ENCODE results near the gene FGF1. TPM values are rescaled to one million over a fixed set of nuclear protein-coding genes. Genes with fewer than 3 reads are reported as not detected.

FGF1 gene
- total RNA-seq, 1 experiment from 2014 or later: 3.2 TPM

- no peak overlapping the region for H2BK20ac ChIP-seq (ENCODE audit: low read depth, low read length, poor library complexity, severe bottlenecking)
- no peaks in the 10 kb centered on the region for H3K27me3 ChIP-seq (ENCODE audit: insufficient read depth, low read length)
- no peaks in the 10 kb centered on the region for H4K20me1 ChIP-seq (ENCODE audit: control insufficient read depth, insufficient read depth, insufficient read length)
- H3T11ph ChIP-seq (ENCODE audit: low read length): no peak overlapping the region
- H2AK5ac ChIP-seq (ENCODE audit: insufficient read length, low read length): no peak overlapping the region
- no peak overlapping the region for H2AFZ ChIP-seq (ENCODE audit: low read length)
- H3K23me2 ChIP-seq (ENCODE audit: insufficient read length, low read depth, low read length, poor library complexity, severe bottlenecking): no peaks in the 10 kb centered on the region
- no peak overlapping the region for H3K23ac ChIP-seq (ENCODE audit: insufficient read length, low read depth, low read length)
- WGBS (ENCODE audit: extremely low coverage, insufficient read length, low lambda C conversion rate): no CpG with 5 or more reads among the region's 8 CpGs
- no peaks in the 10 kb centered on the region; the same call in 1 of the 2 replicates for H3K27me3 Mint-ChIP-seq (ENCODE audit: low read depth)
- H3K4me2 ChIP-seq (ENCODE audit: insufficient read depth, insufficient read length, low read length): no peak overlapping the region
- peak; percentile 84 for DNase-seq
- no peaks in the 10 kb centered on the region for H3K4me1 ChIP-seq (ENCODE audit: insufficient read depth, low read length)
- no peaks in the 10 kb centered on the region for H3K79me2 ChIP-seq (ENCODE audit: insufficient read depth, low read length)
- H3K9me3 Mint-ChIP-seq: no peaks in the 10 kb centered on the region
- no peak overlapping the region for H3K4me3 Mint-ChIP-seq
- no peak overlapping the region for H3K27ac Mint-ChIP-seq
- H2BK5ac ChIP-seq (ENCODE audit: insufficient read length, low read length): no peak overlapping the region
- H3K27ac ChIP-seq (ENCODE audit: insufficient read length, low read depth, low read length): no peak overlapping the region
- no peak overlapping the region for H4K5ac ChIP-seq (ENCODE audit: insufficient read length, low read depth, low read length)
- no peak overlapping the region for H3K56ac ChIP-seq (ENCODE audit: insufficient read length, low read depth, low read length)
- H3K9ac ChIP-seq (ENCODE audit: extremely low read depth, insufficient read length, low read length): no peak overlapping the region
- H2BK120ac ChIP-seq (ENCODE audit: low read depth, low read length, poor library complexity, severe bottlenecking): no peak overlapping the region
- no peak overlapping the region for H2BK12ac ChIP-seq (ENCODE audit: insufficient read length, low read depth, low read length)
- no peak overlapping the region for H4K8ac ChIP-seq (replicated peaks; ENCODE audit: insufficient read length, low read depth, low read length)
- TF ChIP-seq CTCF (conservative IDR thresholded peaks at IDR 0.05): peak; percentile 89
- H3K79me1 ChIP-seq (ENCODE audit: insufficient read depth, low read depth, low read length, poor library complexity, severe bottlenecking): no peaks in the 10 kb centered on the region
- no peak overlapping the region for H2BK15ac ChIP-seq (ENCODE audit: low read depth, low read length)
- no peak overlapping the region for H3K4ac ChIP-seq (ENCODE audit: low read depth, low read length)
- peaks cover 10 to 11% of the 10 kb centered on the region in 2 experiments; a peak in 3 of 4 replicates for H3K4me1 Mint-ChIP-seq
- H3K9me3 ChIP-seq (ENCODE audit: control insufficient read depth, low read depth, low read length): no peaks in the 10 kb centered on the region
- H3K36me3 Mint-ChIP-seq (ENCODE audit: insufficient read depth in 1 of 3, low read depth in 3 of 3): no peaks in the 10 kb centered on the region
- H4K91ac ChIP-seq (ENCODE audit: insufficient read length, low read depth, low read length): no peak overlapping the region
- H3K18ac ChIP-seq (ENCODE audit: insufficient read length, low read depth, low read length): no peak overlapping the region
- no peak overlapping the region for H3K14ac ChIP-seq (ENCODE audit: insufficient read depth, low read length)
Measured at GRCh38 chr5:142611154-142611553, 74.7 kb downstream of the FGF1 start.
